Stomach (tissue), 4 donors: ENCODE measurements around the gene OTUD3.

Source experiments
- POLR2A ChIP-seq, 4 donors: fragments of 450-650 bp; IDR thresholded peaks; one replicate each; pipeline ENCODE4 v1.6.1; 2016; ENCODE audit warnings: antibody characterized with exemption in 4 of 4, control low read depth in 2 of 4, mild to moderate bottlenecking in 1 of 4, moderate library complexity in 1 of 4
- TF ChIP-seq, protein P1 (sequence below), 7 experiments: fragments of 450-650 bp in 4 of 7; fragments of 200-600 bp in 3 of 7; sonication (generic) in 3 of 7; IDR thresholded peaks; one replicate each; pipeline ENCODE4 v1.5.1; 2016 to 2019; ENCODE audit warnings: antibody characterized with exemption in 7 of 7, control low read depth in 2 of 7, mild to moderate bottlenecking in 1 of 7

DNA sequence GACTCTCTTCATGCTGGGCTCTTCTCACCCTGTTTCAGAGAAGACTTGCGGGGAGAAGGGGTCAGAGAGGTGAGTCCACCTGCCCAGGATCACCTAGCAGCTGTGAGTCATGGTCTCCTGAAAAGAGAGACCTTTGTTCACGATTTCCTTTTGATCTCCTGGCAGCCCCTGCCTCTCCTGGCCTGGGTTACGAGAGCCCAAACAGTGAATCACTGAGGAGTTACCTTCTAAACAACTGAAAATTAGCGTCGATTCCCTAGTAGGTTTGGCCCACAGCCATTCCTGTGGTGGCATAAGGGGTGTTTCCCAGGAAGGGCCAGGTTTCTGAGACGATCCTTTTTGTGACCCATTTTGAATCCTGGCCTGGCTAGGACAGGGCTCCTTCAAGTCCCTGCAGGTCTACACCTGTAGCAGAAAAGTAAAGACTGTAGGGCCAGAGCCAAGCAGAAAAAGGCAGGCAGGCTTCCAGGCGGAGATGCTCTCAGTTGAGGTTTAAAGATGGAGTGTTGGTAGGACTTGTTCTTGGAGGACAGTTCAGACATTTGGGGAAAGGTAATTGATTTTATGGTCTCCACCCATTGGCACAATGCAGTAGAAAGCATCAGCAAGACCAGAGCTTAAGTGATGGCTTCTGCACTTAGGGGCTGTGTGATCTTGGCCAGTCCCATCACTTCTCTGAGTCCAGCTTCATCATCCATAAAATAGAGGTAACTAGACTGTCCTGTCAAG lies 43.3 kb downstream of the OTUD3 start:
- TF ChIP-seq POLR2A (IDR thresholded peaks at IDR 0.05) = no peak
- TF ChIP-seq, protein P1, sequence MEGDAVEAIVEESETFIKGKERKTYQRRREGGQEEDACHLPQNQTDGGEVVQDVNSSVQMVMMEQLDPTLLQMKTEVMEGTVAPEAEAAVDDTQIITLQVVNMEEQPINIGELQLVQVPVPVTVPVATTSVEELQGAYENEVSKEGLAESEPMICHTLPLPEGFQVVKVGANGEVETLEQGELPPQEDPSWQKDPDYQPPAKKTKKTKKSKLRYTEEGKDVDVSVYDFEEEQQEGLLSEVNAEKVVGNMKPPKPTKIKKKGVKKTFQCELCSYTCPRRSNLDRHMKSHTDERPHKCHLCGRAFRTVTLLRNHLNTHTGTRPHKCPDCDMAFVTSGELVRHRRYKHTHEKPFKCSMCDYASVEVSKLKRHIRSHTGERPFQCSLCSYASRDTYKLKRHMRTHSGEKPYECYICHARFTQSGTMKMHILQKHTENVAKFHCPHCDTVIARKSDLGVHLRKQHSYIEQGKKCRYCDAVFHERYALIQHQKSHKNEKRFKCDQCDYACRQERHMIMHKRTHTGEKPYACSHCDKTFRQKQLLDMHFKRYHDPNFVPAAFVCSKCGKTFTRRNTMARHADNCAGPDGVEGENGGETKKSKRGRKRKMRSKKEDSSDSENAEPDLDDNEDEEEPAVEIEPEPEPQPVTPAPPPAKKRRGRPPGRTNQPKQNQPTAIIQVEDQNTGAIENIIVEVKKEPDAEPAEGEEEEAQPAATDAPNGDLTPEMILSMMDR (IDR thresholded peaks at IDR 0.05) = no peak
